Measurements from ENCODE around the gene ACOT11.

Gene ACOT11

DNA sequence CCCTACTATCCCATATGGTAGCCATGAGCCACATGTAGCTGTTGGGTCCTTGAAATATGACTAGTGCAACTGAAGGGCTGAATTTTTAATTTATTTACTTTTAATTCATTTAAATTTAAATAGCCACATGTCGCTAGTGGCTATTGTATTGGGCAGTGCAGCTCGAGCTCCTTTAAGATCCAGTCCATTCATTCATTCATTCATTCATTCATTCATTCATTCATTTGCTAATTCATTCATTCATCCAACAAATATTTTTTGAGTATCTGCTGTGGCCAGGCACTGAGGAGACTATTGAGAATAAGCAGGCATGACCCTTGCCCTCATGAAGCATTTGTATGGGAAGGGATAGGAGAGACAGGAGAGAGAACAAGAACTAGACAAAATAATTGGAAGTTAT, 29.5 kb upstream of the ACOT11 start:
- Histone ChIP-seq H3K9me3 (ENCODE audit: control insufficient read depth, insufficient read depth, low read depth, low read length) (no peaks in the 10 kb centered on the region), H3K27ac (ENCODE audit: extremely low read depth, low read depth, low read length) (no peak overlapping the region), H3K4me1 (ENCODE audit: control insufficient read depth, insufficient read depth, low read length) (no peaks in the 10 kb centered on the region), H3K4me3 (ENCODE audit: low read depth, low read length) (no peak overlapping the region), H3K36me3 (ENCODE audit: control insufficient read depth in 2 of 2, insufficient read depth in 1 of 2, low read length in 2 of 2) (no peaks in the 10 kb centered on the region)
- ChIA-PET POLR2A (no interaction called here), CTCF (interaction anchor here (0.6 to 0.7 kb wide), 2 partner anchors 276 to 872 kb away, joined by 3 to 4 read pairs; no protein-coding TSS in a partner anchor)
- TF ChIP-seq ZNF24 (tag by site-specific recombination; IDR thresholded peaks at IDR 0.05) (peak; percentile 85), ZNF433 (tag by site-specific recombination; IDR thresholded peaks at IDR 0.05; ENCODE audit: low read depth) (no peak)

DNA sequence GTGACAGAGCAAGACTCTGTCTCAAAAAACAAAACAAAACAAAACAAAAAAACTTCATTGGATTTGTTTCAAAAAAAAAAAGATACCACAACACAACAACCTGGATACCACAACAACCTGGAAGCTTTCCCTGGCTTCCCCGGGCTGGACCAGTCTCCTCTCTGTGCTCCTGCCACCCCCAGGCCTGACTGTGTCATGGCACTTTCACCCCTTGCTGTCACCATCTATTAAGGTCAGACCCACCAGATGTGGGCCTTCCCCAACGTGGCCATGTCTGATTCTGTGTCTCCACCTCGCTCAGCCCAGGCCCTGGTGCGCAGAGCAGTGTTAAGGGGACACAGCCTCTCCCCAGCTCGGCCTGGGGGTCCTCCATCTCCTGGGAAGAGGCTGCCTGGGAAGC, 28.3 kb upstream of the ACOT11 start:
- no peaks in the 10 kb centered on the region for H3K9me3 ChIP-seq (ENCODE audit: control insufficient read depth, insufficient read depth, low read depth, low read length)
- ChIA-PET POLR2A (no interaction called here), CTCF (interaction anchor here (0.6 to 0.7 kb wide), 4 partner anchors 30 to 605 kb away, joined by 3 to 5 read pairs (median 3); no protein-coding TSS in a partner anchor)
- H3K27ac ChIP-seq (ENCODE audit: extremely low read depth, low read depth, low read length), result no peak overlapping the region
- H3K36me3 ChIP-seq (ENCODE audit: control insufficient read depth in 2 of 2, insufficient read depth in 1 of 2, low read length in 2 of 2), result no peaks in the 10 kb centered on the region
- no peak overlapping the region for H3K4me3 ChIP-seq (ENCODE audit: low read depth, low read length)
- H3K4me1 ChIP-seq (ENCODE audit: control insufficient read depth, insufficient read depth, low read length), result no peaks in the 10 kb centered on the region
- TF ChIP-seq, protein P1, sequence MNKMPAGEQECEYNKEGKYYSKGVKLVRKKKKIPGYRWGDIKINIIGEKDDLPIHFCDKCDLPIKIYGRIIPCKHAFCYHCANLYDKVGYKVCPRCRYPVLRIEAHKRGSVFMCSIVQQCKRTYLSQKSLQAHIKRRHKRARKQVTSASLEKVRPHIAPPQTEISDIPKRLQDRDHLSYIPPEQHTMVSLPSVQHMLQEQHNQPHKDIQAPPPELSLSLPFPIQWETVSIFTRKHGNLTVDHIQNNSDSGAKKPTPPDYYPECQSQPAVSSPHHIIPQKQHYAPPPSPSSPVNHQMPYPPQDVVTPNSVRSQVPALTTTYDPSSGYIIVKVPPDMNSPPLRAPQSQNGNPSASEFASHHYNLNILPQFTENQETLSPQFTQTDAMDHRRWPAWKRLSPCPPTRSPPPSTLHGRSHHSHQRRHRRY (tag by site-specific recombination; IDR thresholded peaks at IDR 0.05), result no peak
- TF ChIP-seq PRDM1 (tag by site-specific recombination; IDR thresholded peaks at IDR 0.05) (0 out of 2 replicates have a peak, but pooled peaks have one; percentile 24), ZNF174 (tag by site-specific recombination; IDR thresholded peaks at IDR 0.05) (no peak)
- TF ChIP-seq, protein P2, sequence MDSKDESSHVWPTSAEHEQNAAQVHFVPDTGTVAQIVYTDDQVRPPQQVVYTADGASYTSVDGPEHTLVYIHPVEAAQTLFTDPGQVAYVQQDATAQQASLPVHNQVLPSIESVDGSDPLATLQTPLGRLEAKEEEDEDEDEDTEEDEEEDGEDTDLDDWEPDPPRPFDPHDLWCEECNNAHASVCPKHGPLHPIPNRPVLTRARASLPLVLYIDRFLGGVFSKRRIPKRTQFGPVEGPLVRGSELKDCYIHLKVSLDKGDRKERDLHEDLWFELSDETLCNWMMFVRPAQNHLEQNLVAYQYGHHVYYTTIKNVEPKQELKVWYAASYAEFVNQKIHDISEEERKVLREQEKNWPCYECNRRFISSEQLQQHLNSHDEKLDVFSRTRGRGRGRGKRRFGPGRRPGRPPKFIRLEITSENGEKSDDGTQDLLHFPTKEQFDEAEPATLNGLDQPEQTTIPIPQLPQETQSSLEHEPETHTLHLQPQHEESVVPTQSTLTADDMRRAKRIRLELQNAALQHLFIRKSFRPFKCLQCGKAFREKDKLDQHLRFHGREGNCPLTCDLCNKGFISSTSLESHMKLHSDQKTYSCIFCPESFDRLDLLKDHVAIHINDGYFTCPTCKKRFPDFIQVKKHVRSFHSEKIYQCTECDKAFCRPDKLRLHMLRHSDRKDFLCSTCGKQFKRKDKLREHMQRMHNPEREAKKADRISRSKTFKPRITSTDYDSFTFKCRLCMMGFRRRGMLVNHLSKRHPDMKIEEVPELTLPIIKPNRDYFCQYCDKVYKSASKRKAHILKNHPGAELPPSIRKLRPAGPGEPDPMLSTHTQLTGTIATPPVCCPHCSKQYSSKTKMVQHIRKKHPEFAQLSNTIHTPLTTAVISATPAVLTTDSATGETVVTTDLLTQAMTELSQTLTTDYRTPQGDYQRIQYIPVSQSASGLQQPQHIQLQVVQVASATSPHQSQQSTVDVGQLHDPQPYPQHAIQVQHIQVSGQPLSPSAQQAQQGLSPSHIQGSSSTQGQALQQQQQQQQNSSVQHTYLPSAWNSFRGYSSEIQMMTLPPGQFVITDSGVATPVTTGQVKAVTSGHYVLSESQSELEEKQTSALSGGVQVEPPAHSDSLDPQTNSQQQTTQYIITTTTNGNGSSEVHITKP (tag by site-specific recombination; IDR thresholded peaks at IDR 0.05), result peak; percentile 69
- TF ChIP-seq, protein P3, sequence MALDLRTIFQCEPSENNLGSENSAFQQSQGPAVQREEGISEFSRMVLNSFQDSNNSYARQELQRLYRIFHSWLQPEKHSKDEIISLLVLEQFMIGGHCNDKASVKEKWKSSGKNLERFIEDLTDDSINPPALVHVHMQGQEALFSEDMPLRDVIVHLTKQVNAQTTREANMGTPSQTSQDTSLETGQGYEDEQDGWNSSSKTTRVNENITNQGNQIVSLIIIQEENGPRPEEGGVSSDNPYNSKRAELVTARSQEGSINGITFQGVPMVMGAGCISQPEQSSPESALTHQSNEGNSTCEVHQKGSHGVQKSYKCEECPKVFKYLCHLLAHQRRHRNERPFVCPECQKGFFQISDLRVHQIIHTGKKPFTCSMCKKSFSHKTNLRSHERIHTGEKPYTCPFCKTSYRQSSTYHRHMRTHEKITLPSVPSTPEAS (tag by site-specific recombination; IDR thresholded peaks at IDR 0.05), result no peak

DNA sequence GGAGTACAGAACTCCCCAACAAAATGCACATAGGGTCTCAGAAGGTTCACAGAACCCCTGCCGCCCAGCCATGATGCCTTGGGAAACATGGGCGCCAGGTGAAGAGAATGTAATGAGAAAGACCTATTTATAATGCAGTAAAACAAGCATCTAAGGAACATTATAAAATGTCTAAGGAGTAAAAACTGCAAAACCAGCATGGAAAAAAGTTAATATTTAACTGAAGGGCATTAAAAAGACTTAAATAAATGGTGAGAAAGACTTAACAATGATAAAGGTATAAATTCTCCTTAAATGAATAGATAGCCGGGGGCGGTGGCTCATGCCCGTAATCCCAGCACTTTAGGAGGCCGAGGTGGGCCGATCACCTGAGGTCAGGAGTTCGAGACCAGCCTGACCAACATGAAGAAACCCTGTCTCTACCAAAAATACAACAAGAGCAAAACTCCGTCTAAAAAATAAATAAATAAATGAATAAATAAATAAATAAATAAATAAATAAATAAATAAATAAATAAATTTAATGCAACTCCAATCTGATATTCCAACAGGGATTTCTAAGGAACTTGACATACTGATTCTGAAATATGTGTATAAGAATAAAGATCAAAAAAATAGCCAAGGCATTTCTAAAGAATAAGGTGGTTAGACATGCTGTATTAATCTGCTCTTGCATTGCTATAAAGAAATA, 27.3 kb upstream of the ACOT11 start:
- no peaks in the 10 kb centered on the region for H3K36me3 ChIP-seq (ENCODE audit: control insufficient read depth in 2 of 2, insufficient read depth in 1 of 2, low read length in 2 of 2)
- CTCF ChIA-PET, result interaction anchor here (0.6 kb wide), 1 partner anchor 218 kb away, joined by 3 read pairs; no protein-coding TSS in a partner anchor
- H3K9me3 ChIP-seq (ENCODE audit: control insufficient read depth, insufficient read depth, low read depth, low read length), result no peaks in the 10 kb centered on the region
- no peaks in the 10 kb centered on the region for H3K4me1 ChIP-seq (ENCODE audit: control insufficient read depth, insufficient read depth, low read length)
- no peak overlapping the region for H3K27ac ChIP-seq (ENCODE audit: extremely low read depth, low read depth, low read length)
- H3K4me3 ChIP-seq (ENCODE audit: low read depth, low read length), result no peak overlapping the region
- POLR2A ChIA-PET, result no interaction called here
- TF ChIP-seq ZNF549 (tag by site-specific recombination; IDR thresholded peaks at IDR 0.05) (no peak), ZNF510 (tag by site-specific recombination; IDR thresholded peaks at IDR 0.05; ENCODE audit: insufficient replicate concordance) (peak; percentile 9), TRIM28 (IDR thresholded peaks at IDR 0.05; ENCODE audit: borderline replicate concordance, low read length) (no peak), ZNF335 (tag by site-specific recombination; conservative IDR thresholded peaks at IDR 0.05) (no peak), ZNF521 (tag by site-specific recombination; IDR thresholded peaks at IDR 0.05) (no peak), ZNF843 (tag by site-specific recombination; IDR thresholded peaks at IDR 0.05) (no peak), ZNF600 (tag by site-specific recombination; IDR thresholded peaks at IDR 0.05) (no peak), ZNF112 (tag by site-specific recombination; IDR thresholded peaks at IDR 0.05) (no peak), ZNF146 (tag by site-specific recombination; IDR thresholded peaks at IDR 0.05) (no peak), ZNF426 (tag by site-specific recombination; IDR thresholded peaks at IDR 0.05) (peak; percentile 61), ZNF239 (tag by site-specific recombination; IDR thresholded peaks at IDR 0.05) (no peak)
- TF ChIP-seq, protein P4, sequence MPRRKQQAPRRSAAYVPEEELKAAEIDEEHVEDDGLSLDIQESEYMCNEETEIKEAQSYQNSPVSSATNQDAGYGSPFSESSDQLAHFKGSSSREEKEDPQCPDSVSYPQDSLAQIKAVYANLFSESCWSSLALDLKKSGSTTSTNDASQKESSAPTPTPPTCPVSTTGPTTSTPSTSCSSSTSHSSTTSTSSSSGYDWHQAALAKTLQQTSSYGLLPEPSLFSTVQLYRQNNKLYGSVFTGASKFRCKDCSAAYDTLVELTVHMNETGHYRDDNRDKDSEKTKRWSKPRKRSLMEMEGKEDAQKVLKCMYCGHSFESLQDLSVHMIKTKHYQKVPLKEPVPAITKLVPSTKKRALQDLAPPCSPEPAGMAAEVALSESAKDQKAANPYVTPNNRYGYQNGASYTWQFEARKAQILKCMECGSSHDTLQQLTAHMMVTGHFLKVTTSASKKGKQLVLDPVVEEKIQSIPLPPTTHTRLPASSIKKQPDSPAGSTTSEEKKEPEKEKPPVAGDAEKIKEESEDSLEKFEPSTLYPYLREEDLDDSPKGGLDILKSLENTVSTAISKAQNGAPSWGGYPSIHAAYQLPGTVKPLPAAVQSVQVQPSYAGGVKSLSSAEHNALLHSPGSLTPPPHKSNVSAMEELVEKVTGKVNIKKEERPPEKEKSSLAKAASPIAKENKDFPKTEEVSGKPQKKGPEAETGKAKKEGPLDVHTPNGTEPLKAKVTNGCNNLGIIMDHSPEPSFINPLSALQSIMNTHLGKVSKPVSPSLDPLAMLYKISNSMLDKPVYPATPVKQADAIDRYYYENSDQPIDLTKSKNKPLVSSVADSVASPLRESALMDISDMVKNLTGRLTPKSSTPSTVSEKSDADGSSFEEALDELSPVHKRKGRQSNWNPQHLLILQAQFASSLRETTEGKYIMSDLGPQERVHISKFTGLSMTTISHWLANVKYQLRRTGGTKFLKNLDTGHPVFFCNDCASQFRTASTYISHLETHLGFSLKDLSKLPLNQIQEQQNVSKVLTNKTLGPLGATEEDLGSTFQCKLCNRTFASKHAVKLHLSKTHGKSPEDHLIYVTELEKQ (tag by site-specific recombination; IDR thresholded peaks at IDR 0.05; ENCODE audit: borderline replicate concordance), result no peak
